ENCODE results near the gene PCDH9.

- TF ChIP-seq, protein P1, sequence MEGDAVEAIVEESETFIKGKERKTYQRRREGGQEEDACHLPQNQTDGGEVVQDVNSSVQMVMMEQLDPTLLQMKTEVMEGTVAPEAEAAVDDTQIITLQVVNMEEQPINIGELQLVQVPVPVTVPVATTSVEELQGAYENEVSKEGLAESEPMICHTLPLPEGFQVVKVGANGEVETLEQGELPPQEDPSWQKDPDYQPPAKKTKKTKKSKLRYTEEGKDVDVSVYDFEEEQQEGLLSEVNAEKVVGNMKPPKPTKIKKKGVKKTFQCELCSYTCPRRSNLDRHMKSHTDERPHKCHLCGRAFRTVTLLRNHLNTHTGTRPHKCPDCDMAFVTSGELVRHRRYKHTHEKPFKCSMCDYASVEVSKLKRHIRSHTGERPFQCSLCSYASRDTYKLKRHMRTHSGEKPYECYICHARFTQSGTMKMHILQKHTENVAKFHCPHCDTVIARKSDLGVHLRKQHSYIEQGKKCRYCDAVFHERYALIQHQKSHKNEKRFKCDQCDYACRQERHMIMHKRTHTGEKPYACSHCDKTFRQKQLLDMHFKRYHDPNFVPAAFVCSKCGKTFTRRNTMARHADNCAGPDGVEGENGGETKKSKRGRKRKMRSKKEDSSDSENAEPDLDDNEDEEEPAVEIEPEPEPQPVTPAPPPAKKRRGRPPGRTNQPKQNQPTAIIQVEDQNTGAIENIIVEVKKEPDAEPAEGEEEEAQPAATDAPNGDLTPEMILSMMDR (IDR thresholded peaks at IDR 0.05; ENCODE audit: insufficient read depth, low read depth, low read length) = no peak
- no peak for TF ChIP-seq EZH2 (IDR thresholded peaks at IDR 0.05; ENCODE audit: insufficient read depth, low read length)
These were observed 3.4 kb downstream of the PCDH9 start for GRCh38 chr13:67226696-67227095.

Data from astrocyte (in vitro differentiated cells and primary cell).